NK-92 (cell line): ENCODE results near the gene RUNX1.

Experiments used
- DNase-seq: peaks from one replicate; lab custom pipeline; 2025; ENCODE audit not compliant: unreplicated experiment; lab: John Stamatoyannopoulos, UW

RUNX1 gene

DNA sequence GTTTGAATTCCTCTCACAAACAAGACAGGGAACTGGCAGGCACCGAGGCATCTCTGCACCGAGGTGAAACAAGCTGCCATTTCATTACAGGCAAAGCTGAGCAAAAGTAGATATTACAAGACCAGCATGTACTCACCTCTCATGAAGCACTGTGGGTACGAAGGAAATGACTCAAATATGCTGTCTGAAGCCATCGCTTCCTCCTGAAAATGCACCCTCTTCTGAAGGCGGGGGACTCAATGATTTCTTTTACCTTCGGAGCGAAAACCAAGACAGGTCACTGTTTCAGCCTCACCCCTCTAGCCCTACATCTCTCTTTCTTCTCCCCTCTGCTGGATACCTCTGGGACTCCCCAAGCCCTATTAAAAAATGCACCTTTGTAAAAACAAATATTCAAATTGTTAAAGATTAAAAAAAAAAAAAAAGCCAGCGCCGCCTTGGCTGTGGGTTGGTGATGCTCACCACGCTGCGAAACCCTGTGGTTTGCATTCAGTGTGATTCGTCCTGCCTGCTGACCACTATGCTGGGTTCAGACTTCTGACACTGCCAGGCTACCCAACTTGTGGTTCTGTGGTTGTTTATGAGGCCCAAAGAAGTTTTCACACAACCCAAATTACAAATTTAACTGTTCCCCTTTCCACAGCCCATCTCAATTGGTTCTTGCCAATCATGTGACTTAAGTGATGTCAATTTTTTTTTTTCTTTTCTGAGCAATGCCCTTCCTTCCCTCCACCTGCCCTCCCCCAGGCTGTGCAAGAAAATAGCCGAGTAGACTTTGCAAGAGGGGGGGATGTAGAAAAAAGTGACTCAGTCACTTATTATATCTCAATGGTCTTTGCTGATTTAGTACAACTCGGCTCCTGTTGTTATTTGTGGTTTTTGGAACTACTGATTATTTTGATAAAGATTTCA lies at the start of gene RUNX1:
Gene RUNX1 (minus strand): TSS at position 597 of the 912 bp plus-strand sequence.
- DNase-seq, result no peak

GRCh38 chr21:35097525-35097924 lies 48.4 kb upstream of the RUNX1 start:
- DNase-seq, result no peak

GRCh38 chr21:35096959-35097358 lies 47.9 kb upstream of the RUNX1 start:
- no peak for DNase-seq

DNA sequence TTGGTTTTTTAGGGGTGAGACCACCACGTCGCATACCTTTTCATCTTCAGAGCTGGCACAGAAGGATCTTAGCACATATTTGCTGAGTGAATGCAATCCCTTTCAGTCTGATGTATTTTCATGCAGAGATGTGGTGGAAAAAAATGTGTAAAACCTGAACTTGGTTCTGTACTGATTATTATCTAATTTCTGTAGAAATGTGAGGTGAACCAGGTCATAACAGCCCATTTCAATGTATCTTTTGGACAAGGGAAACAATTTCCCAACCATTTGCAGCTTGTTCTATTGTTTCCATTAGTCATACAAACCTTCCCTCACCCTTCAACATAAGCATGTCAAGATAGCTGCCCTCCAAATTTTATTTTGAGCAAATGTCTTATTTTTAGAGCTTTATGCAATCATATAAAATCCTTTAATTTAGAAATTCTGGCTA lies 46.8 kb upstream of the RUNX1 start:
- no peak for DNase-seq

DNA sequence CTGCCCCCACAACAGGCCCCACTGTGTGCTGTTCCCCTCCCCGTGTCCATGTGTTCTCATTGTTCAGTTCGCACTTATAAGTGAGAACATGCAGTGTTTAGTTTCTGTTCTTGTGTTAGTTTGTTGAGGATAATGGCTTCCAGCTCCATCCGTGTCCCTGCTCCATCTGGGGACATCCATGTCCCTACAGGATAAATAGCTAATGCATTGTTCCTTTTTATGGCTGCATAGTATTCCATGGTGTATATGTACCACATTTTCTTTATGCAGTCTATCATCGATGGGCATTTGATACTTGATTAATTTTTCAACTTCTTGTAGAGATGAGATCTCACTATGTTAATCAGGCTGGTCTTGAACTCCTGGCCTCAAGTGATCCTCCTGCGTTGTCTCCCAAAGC lies 44.4 kb upstream of the RUNX1 start:
- no peak for DNase-seq

DNA sequence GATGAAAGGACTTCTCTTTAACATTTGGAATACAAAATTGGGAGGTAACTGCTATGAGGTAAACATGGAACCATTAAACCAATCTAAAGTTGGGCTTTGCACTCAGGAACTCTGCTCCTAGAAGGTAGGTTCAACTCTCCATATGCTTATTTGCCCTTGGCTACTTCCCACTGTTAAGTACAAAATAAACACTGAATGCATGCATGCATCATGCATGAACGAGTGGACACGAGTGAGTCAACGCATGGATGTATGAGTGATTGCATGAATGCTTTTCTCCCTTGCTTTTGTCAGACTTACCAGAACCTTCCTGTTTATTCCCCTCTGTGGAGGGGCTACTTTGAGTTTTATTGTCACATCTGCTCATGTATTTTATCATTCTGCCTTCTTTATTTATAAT lies 42.4 kb upstream of the RUNX1 start:
- no peak for DNase-seq

- DNase-seq, result no peak
These were observed 41.3 kb upstream of the RUNX1 start for GRCh38 chr21:35090403-35090802.

DNA sequence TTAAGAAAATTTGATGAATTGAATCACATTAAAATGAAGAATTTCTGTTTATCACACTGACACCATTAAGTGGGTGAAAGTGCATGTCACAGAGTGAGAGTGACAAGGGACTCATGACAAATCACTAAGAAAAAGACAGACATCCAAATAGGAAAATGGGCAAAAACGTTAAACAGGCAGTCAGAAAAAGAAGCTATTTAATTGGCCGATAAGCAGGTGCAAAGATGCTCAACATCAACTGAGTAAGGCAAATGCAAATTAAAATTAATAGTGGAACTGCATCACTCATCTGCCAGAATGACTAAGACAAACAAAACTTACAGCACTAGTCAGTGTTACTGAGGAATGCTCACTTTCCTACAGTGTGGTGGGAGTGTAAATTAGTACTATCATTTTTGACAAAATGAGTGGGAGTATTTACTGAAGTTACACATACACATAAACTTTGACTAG lies 39.2 kb upstream of the RUNX1 start:
- no peak for DNase-seq

GRCh38 chr21:35086357-35086756 lies 37.3 kb upstream of the RUNX1 start:
- no peak for DNase-seq

GRCh38 chr21:35084869-35085268 lies 35.8 kb upstream of the RUNX1 start:
- no peak for DNase-seq

DNA sequence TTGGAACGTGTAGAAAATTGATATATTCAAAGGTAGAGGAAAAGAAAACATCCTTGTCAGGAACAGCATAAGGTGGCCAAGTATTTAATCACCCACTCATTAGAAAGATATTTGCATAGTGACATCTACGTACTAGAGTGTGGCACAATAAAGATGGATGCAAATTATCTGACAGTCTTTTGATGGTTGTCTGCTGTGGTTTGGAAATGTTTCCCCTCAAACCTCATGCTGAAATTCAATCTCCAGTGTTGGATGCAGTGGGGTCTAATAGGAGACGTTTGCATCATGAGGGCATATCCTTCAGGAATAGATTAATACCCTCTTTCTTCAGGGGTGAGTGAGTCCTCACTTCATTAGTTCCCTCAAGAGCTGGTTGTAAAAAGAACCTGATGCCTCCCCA lies 34.1 kb upstream of the RUNX1 start:
- DNase-seq, result no peak

- no peak for DNase-seq
These were observed 32.8 kb upstream of the RUNX1 start for GRCh38 chr21:35081861-35082260.

DNA sequence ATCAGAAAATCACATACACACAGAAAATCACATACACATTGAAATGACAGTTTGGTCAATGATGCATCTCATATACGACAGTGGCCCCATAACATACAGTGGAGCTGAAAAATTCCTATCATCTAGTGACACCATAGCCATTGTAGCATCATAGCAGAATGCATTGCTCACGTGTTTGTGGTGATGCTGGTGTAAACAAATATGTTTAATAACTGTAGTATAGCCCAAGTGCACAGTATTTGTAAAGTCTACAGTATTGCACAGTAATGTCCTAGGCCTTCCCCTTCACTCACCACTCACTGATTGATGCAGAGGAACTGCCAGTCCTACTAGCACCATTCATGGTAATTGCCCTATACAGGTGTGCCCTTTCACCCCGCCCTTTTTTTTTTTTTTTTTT lies 30.1 kb upstream of the RUNX1 start:
- DNase-seq, result no peak

DNA sequence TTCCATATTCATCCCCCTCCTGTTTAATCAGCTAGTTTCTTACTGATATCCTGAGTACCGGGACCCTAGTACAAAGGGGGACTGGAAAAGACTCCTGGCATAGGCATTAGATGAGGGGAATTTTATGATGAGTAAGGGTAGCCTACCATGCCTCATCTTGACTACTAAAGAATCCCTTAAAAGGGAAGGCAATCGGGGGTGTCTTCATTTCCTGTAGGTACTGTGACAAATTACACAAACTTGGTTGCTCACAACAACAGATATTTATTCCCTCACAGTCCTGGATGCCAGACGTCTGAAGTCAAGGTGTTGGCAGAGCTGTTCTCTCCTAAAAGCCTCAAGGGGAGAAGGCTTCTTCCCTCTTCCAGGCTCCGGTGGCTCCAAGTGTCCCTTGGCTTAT lies 28.9 kb upstream of the RUNX1 start:
- no peak for DNase-seq

DNA sequence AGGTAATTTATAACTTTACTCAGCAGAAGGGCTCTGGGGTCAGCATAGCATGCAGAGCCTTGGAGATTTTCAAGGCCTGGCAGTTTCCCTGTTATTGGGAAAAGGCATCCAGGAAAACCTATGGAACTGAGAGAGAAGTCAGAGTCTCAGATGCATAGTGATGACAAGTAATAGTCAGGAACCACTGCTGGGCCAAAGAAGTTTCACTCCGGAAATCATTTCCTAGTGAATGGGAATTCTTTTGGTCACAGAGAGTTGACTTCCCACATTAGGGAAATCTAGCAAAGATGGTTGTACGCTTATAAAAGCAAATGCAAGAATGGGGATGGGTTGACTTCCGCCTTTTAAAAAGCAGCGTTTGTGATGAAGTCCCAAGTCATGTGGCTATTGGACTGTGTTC lies 28.4 kb upstream of the RUNX1 start:
- DNase-seq, result no peak

DNA sequence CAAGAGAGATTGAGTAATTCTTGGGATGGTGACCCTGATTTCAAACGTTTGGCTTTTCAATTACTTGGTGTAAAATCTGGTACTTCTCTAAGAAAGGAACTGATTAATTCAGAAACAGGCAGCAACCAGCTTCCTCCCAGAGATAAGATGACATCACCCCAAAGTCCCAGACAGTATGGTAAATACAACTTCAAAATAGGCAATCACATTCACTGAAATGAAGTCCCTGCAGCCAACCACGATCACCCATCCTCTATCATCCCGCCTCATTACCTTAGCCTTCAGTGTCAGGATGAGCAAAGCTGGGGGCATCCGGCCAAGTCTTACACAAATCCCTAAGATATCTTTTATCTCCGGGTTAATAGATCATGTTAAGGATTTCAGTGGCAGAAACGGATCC lies 26.4 kb upstream of the RUNX1 start:
- no peak for DNase-seq

- no peak for DNase-seq
These were observed 23.9 kb upstream of the RUNX1 start for GRCh38 chr21:35072960-35073359.

DNA sequence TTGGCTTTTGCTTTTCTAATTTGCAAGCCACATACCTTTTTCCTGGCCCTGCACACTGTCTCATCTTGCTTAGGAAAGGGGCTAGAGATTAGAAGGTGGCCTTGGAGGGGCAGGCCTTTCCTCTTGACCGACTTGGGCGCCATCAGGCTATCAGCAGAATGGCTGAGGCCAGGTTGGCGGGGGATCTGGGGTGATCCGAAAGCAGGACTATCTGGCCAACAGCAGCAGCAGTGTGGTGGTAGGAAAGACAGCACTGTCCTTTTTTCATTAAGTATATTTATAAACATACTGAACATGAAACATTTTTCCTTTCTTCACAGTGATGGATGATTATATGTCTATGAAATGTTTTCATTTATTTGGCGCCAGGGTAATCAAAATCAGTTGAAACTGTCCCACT lies 23.5 kb upstream of the RUNX1 start:
- no peak for DNase-seq

DNA sequence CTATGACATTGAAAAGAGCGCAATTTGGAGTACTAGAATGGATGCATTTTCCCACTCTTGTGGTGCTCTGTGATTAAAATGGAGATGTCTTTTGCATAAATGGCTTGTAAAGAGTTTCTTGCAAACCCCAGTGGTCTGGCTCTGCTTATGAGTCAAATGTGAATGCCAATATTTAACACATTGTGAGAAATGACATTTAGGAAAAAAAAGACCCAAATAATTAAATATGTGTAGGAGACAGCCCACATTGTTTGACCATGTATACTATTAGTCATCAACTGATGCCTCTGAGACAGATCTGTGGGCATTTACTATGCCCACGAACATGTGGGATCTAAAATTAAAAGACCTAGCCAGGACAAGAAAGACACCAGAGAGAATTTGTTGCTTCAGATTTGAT lies 22.2 kb upstream of the RUNX1 start:
- no peak for DNase-seq

GRCh38 chr21:35070436-35070835 lies 21.3 kb upstream of the RUNX1 start:
- no peak for DNase-seq

- no peak for DNase-seq
These were observed 17.7 kb upstream of the RUNX1 start for GRCh38 chr21:35066824-35067223.

DNA sequence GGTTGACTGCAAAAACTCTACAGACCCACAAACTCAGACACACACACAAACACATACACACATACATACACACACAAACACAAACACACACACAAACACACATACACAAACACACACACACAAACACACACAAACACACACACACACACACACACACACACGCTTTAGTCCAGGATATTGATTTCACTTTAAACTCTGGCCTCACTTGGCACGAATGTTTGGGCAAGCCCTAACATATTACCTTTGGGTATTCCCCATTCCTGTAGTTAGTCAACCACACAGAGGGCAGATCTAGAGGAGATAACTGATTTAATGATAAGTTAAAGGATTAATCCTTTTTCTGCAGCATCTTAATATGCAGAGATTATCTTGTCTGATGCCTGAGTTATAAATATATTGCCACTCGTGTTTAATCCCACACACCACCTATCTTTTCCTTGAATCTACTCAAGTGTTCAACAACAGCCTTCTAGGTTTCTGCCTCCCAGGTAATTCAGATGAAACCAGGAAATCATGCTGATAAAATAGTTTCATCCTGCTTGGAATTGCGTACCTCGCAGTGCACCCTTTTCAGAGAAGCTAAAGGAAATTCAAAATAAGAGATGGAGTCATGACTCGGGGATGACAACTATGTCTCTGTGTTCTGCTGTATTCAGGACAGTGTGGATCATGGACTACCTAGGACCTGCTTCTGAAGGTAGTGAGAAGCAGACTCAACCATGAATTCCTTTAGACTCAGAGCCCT lies 14.5 kb upstream of the RUNX1 start:
- DNase-seq, result no peak
